OCI-LY3 (cell line): Measurements from ENCODE around the gene LDLRAD4.

Source experiments
- H2AFZ ChIP-seq: fragments of 200-600, 300-600 bp; shearing (Covaris generic); 2 replicates; pipeline ENCODE4 v1.6.0; 2014; ENCODE audit warnings: antibody characterized with exemption, low read depth, low read length
- H3K27ac ChIP-seq: fragments of 200-600, 300-600 bp; sonication (generic); 2 replicates; pipeline ENCODE4 v1.5.1; 2014; ENCODE audit warnings: mild to moderate bottlenecking, low read length, moderate library complexity, mixed read lengths
- H3K27me3 ChIP-seq: fragments of 200-600, 300-600 bp; sonication (generic); 2 replicates; pipeline ENCODE4 v1.6.1; 2014; ENCODE audit warnings: low read depth, low read length, mixed read lengths
- H3K36me3 ChIP-seq: fragments of 200-600, 300-600 bp; sonication (generic); replicated peaks from 2 replicates; pipeline ENCODE3; 2014; ENCODE audit warnings: low read depth, low read length, mixed read lengths
- H3K4me1 ChIP-seq: fragments of 300-600, 200-600 bp; sonication (generic); 2 replicates; pipeline ENCODE4 v1.6.1; 2014; ENCODE audit warnings: low read length, mixed read lengths
- H3K4me2 ChIP-seq: fragments of 200-600, 300-600 bp; sonication (generic); 2 replicates; pipeline ENCODE4 v1.6.1; 2014; ENCODE audit warnings: low read length, mixed read lengths
- H3K4me3 ChIP-seq: fragments of 300-600, 200-600 bp; sonication (generic); 2 replicates; pipeline ENCODE4 v1.5.1; 2014; ENCODE audit warnings: antibody characterized with exemption, mild to moderate bottlenecking, low read length, moderate library complexity
- H3K79me2 ChIP-seq: fragments of 300-600, 200-600 bp; shearing (Covaris generic); 2 replicates; pipeline ENCODE4 v1.6.1; 2014; ENCODE audit warnings: mild to moderate bottlenecking, low read length, mixed read lengths
- H3K9ac ChIP-seq: fragments of 300-600, 200-600 bp; shearing (Covaris generic); 2 replicates; pipeline ENCODE4 v1.6.0; 2014; ENCODE audit warnings: mild to moderate bottlenecking, low read length, moderate library complexity
- H3K9me3 ChIP-seq: fragments of 200-600, 300-600 bp; shearing (Covaris generic); 2 replicates; pipeline ENCODE4 v1.6.1; 2014; ENCODE audit warnings: low read length, mixed read lengths; ENCODE audit not compliant: insufficient read depth
- H4K20me1 ChIP-seq: fragments of 200-600, 300-600 bp; sonication (generic); 2 replicates; pipeline ENCODE4 v1.6.1; 2016; ENCODE audit warnings: low read length, mixed read lengths; ENCODE audit not compliant: insufficient read depth
- EZH2phosphoT487 ChIP-seq: fragments of 200-600 bp; shearing (Covaris generic); IDR thresholded peaks from 2 replicates; pipeline ENCODE4 v1.6.1; 2018; ENCODE audit warnings: antibody characterized with exemption, mixed run types, low read depth
- TF ChIP-seq, protein P1 (sequence below): fragments of 200-600, 300-600 bp; sonication (generic); IDR thresholded peaks from 2 replicates; pipeline ENCODE4 v1.5.1; 2014; ENCODE audit warnings: antibody characterized with exemption, low read length, low read depth

The LDLRAD4 gene

DNA sequence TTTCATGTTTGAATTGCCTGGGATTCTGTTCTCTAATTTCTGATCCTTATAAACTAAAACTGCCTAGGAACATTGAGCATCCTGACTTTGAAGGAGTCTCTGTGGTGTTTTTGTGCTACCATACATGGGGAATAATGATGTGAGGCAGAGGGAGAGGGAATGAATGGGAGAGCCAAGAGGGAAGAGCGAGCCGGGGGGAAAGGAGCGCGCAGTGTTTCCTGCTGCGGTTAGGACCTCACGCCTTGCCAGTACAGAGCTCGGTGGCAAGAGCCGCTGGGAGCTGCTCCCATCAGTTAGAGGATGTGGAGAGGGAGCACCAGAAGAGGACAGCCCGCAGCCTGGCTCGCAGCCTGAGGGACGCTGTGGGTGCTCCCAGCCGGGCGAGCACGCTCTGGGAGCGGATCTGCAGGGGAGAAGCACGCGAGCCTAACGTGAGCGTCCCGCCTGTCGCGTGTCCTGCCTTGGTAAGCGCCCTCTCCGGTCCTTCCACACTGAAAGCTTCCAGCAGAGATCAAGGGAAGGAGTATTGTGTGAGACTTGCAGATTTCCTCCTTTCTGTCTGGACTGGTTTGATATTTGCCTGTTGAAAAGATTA lies 393.1 kb downstream of the LDLRAD4 start:
- H3K36me3 ChIP-seq: peaks cover 18% of the 10 kb centered on the region
- H3K27ac ChIP-seq: peak overlapping the region; percentile 92
- H3K9me3 ChIP-seq: peaks cover 13% of the 10 kb centered on the region; the same call in 1 of the 2 replicates
- peaks cover 4% of the 10 kb centered on the region; the same call in 1 of the 2 replicates for H4K20me1 ChIP-seq
- peak overlapping the region; percentile 85 for H3K9ac ChIP-seq
- peak overlapping the region; percentile 99 for H3K4me2 ChIP-seq
- TF ChIP-seq, protein P1, sequence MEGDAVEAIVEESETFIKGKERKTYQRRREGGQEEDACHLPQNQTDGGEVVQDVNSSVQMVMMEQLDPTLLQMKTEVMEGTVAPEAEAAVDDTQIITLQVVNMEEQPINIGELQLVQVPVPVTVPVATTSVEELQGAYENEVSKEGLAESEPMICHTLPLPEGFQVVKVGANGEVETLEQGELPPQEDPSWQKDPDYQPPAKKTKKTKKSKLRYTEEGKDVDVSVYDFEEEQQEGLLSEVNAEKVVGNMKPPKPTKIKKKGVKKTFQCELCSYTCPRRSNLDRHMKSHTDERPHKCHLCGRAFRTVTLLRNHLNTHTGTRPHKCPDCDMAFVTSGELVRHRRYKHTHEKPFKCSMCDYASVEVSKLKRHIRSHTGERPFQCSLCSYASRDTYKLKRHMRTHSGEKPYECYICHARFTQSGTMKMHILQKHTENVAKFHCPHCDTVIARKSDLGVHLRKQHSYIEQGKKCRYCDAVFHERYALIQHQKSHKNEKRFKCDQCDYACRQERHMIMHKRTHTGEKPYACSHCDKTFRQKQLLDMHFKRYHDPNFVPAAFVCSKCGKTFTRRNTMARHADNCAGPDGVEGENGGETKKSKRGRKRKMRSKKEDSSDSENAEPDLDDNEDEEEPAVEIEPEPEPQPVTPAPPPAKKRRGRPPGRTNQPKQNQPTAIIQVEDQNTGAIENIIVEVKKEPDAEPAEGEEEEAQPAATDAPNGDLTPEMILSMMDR: peak; percentile 38; the same call in 1 of the 2 replicates
- TF ChIP-seq EZH2phosphoT487: no peak
- H3K4me3 ChIP-seq: peak overlapping the region; percentile 93
- peak overlapping the region; percentile 64; the same call in 1 of the 2 replicates for H2AFZ ChIP-seq
- H3K4me1 ChIP-seq: peaks cover 80% of the 10 kb centered on the region
- peaks cover 43% of the 10 kb centered on the region for H3K79me2 ChIP-seq
- H3K27me3 ChIP-seq: no peaks in the 10 kb centered on the region

DNA sequence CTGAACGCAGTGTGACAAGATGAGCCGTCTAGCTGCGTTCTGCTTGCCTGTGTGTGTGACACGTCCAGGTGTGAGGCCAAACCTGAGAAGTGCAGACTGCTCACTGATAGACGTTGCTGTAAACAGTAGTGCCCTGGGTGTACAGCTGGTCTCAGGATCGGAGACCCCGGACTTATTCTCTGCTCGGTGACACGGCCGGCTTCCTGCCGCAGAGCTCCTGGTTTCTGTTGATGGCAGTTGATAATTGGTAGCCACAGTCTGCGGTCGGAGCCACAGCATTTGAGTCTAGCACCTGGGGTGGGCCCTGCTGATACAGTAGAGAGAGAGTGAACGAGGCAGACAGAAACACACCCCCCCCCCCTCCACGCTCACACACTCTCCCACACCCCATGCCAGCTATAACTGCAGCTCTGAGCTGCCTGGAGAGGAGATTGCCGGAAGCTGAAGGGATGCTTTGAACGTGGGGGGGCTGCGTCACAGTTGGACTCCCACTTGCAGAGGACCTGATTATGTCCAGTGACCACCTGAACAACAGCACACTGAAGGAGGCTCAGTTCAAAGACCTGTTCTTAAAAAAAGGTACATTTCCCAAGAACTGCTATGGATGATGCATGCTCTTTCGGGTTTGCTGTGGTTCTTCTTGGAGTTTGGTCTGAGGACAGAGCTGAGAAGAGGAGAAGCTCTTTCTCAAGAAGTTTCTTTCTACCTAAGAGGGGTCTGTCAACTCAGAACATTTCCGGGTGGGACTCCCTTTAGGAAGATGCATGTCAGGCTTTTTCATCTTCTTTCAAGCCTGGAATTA lies 393.8 kb downstream of the LDLRAD4 start:
- H3K4me2 ChIP-seq: peak overlapping the region; percentile 99

DNA sequence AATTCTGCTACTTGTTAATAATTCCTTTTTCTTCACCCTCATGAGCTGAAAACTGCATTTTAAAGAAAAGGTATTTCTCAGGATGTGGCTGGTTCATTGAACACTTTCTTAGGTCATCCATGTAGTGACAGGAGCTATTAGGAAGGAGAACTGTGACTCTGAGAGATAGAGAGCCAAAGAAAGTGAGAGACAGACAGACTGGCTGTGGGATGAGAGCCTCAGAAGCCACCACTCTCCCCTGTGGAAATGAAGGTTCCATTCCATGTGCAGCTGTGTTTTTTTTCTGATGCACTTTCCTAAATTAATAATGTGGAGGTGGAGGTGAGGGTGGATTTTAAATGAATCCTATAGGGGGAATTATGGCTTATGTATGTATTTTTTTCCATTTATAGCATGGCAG lies 394.5 kb downstream of the LDLRAD4 start:
- no peak for TF ChIP-seq EZH2phosphoT487
- TF ChIP-seq, protein P1: no peak
- Histone ChIP-seq H3K79me2 (peaks cover 45% of the 10 kb centered on the region), H3K27ac (peak overlapping the region; percentile 92), H3K4me1 (peaks cover 91% of the 10 kb centered on the region), H3K27me3 (no peaks in the 10 kb centered on the region), H3K9ac (peak overlapping the region; percentile 85), H3K36me3 (peaks cover 18% of the 10 kb centered on the region), H3K4me3 (peak overlapping the region; percentile 93), H2AFZ (no peak overlapping the region), H3K9me3 (peaks cover 13% of the 10 kb centered on the region; the same call in 1 of the 2 replicates), H3K4me2 (peak overlapping the region; percentile 99), H4K20me1 (peaks cover 7% of the 10 kb centered on the region; the same call in 1 of the 2 replicates)

More for the DNA sequence above, 393.8 kb downstream of the LDLRAD4 start:
- peak overlapping the region; percentile 64; the same call in 1 of the 2 replicates for H2AFZ ChIP-seq
- H3K79me2 ChIP-seq: peaks cover 45% of the 10 kb centered on the region
- peaks cover 87% of the 10 kb centered on the region for H3K4me1 ChIP-seq
- peak overlapping the region; percentile 85 for H3K9ac ChIP-seq
- H3K4me3 ChIP-seq: peak overlapping the region; percentile 93
- peaks cover 13% of the 10 kb centered on the region; the same call in 1 of the 2 replicates for H3K9me3 ChIP-seq
- H3K27ac ChIP-seq: peak overlapping the region; percentile 92
- H3K27me3 ChIP-seq: no peaks in the 10 kb centered on the region
- H3K36me3 ChIP-seq: peaks cover 18% of the 10 kb centered on the region
- H4K20me1 ChIP-seq: peaks cover 4% of the 10 kb centered on the region; the same call in 1 of the 2 replicates
- TF ChIP-seq EZH2phosphoT487: no peak
- TF ChIP-seq, protein P1: no peak
